GM12878 (cell line): ENCODE measurements around the gene RBX1. TPM values are rescaled to one million over a fixed set of nuclear protein-coding genes. Genes with fewer than 3 reads are reported as not detected.

Experiments used
- ATAC-seq: fragments of 200-7000 bp; cut with Tn5 transposase; 3 replicates; pipeline ENCODE4 v1.9.1; 2020; ENCODE audit warnings: mild to moderate bottlenecking, moderate library complexity
- BruUV-seq: library from RNA; stranded (reverse); fragments of 400-500 nt; replicated peaks from 2 replicates; lab custom pipeline; 2021; lab: Mats Ljungman, UMichigan
- CTCF ChIA-PET: fragments of 300-600 bp; sonication (Branson Sonifier 250); formaldehyde crosslinking; extraction: SDS; loops from one replicate; lab custom pipeline; 2021; ENCODE audit warnings: inconsistent platforms; lab: Yijun Ruan, JAX
- POLR2A ChIA-PET: fragments of 350-600 bp; formaldehyde crosslinking; extraction: SDS; loops from one replicate; lab custom pipeline; 2021; ENCODE audit warnings: inconsistent platforms; lab: Charles Lee
- RAD21 ChIA-PET: fragments of 300-600 bp; sonication (Branson Sonifier 250); formaldehyde crosslinking; loops from one replicate; lab custom pipeline; 2023; ENCODE audit warnings: antibody characterized with exemption; ENCODE audit not compliant: unreplicated experiment; lab: Charles Lee
- SMC1A ChIA-PET: fragments of 300-600 bp; sonication (Branson Sonifier 250); formaldehyde crosslinking; loops from one replicate; lab custom pipeline; 2023; ENCODE audit not compliant: unreplicated experiment, uncharacterized antibody; lab: Charles Lee
- DNase-seq: peaks from one replicate; pipeline ENCODE4 v3.0.0-alpha.2; 2011; ENCODE audit warnings: low read depth, low spot score
- FAIRE-seq: peaks from 3 replicates; lab custom pipeline; 2011; peaks lifted over from hg19 to GRCh38; lab: Jason Lieb, UNC
- H2AFZ ChIP-seq: 2 replicates; pipeline ENCODE4 v1.6.0; 2011; ENCODE audit warnings: low read depth, low read length, control low read depth; ENCODE audit not compliant: control insufficient read depth
- H3K27ac ChIP-seq: 2 replicates; pipeline ENCODE4 v1.5.1; 2011; ENCODE audit warnings: control low read depth; ENCODE audit not compliant: control insufficient read depth, insufficient read depth
- H3K27me3 ChIP-seq, 2 experiments: replicated peaks in 1 of 2; 2 replicates each; pipeline versions ENCODE4 v1.6.0 to v1.6.1; 2011; ENCODE audit warnings: low read length in 1 of 2; ENCODE audit not compliant: control insufficient read depth in 2 of 2, insufficient read depth in 2 of 2
- H3K36me3 ChIP-seq, 2 experiments: 2 replicates each; pipeline ENCODE4 v1.5.1; 2011; ENCODE audit warnings: low read length in 1 of 2; ENCODE audit not compliant: control insufficient read depth in 2 of 2, insufficient read depth in 2 of 2
- H3K4me1 ChIP-seq: 2 replicates; pipeline ENCODE4 v1.6.1; 2011; ENCODE audit warnings: mild to moderate bottlenecking, low read length, moderate library complexity, mixed read lengths; ENCODE audit not compliant: control insufficient read depth, insufficient read depth
- H3K4me2 ChIP-seq: 2 replicates; pipeline ENCODE4 v1.6.0; 2011; ENCODE audit warnings: control low read depth; ENCODE audit not compliant: control insufficient read depth, insufficient read depth
- H3K4me3 ChIP-seq: fragments of 200-600 bp; sonication (generic); 2 replicates; pipeline ENCODE4 v1.5.1; 2016
- H3K79me2 ChIP-seq: 2 replicates; pipeline ENCODE4 v1.6.0; 2011; ENCODE audit warnings: low read length; ENCODE audit not compliant: control insufficient read depth, insufficient read depth
- H3K9ac ChIP-seq: 2 replicates; pipeline ENCODE4 v1.8.0; 2011; ENCODE audit warnings: low read length, control low read depth, mixed read lengths; ENCODE audit not compliant: control insufficient read depth, insufficient read depth
- H3K9me3 ChIP-seq: replicated peaks from 3 replicates; pipeline ENCODE4 v1.5.1; 2011; ENCODE audit warnings: mild to moderate bottlenecking, low read length; ENCODE audit not compliant: control insufficient read depth, insufficient read depth
- H4K20me1 ChIP-seq: 2 replicates; pipeline ENCODE4 v1.6.0; 2011; ENCODE audit not compliant: control insufficient read depth, insufficient read depth
- CREM ChIP-seq: IDR thresholded peaks from 2 replicates; pipeline ENCODE4 v1.6.1; 2014; ENCODE audit warnings: antibody characterized with exemption, low read depth
- EED ChIP-seq: sonication (generic); IDR thresholded peaks from 2 replicates; pipeline ENCODE4 v1.6.1; 2016; ENCODE audit warnings: antibody characterized with exemption, low read depth
- ESRRA ChIP-seq: IDR thresholded peaks from 2 replicates; pipeline ENCODE4 v1.6.1; 2012; ENCODE audit warnings: mild to moderate bottlenecking, low read length, improper control_type of control experiment
- GABPA ChIP-seq: IDR thresholded peaks from 2 replicates; pipeline ENCODE4 v1.6.1; 2014; ENCODE audit warnings: antibody characterized with exemption, low read depth, mild to moderate bottlenecking, inconsistent platforms
- HSF1 ChIP-seq: fragments of 150-350 bp; IDR thresholded peaks from 2 replicates; pipeline ENCODE4 v1.6.1; 2014; ENCODE audit warnings: mild to moderate bottlenecking, low read depth, low read length
- IKZF2 ChIP-seq, 2 experiments: fragments of 450-650 bp; IDR thresholded peaks; 2 replicates each; pipeline ENCODE4 v1.6.1; 2017; ENCODE audit warnings: mild to moderate bottlenecking in 2 of 2, moderate library complexity in 2 of 2
- RELA ChIP-seq: fragments of 450-650 bp; IDR thresholded peaks from 2 replicates; pipeline ENCODE4 v1.8.0; 2014; ENCODE audit warnings: borderline replicate concordance; ENCODE audit not compliant: partially characterized antibody
- TCF3 ChIP-seq: IDR thresholded peaks from 2 replicates; pipeline ENCODE4 v1.6.1; 2012; ENCODE audit warnings: low read depth, mild to moderate bottlenecking, low read length, borderline replicate concordance; ENCODE audit not compliant: insufficient read depth
- TCF7 ChIP-seq: IDR thresholded peaks from 2 replicates; pipeline ENCODE4 v1.6.1; 2014; ENCODE audit warnings: antibody characterized with exemption, borderline replicate concordance
- ZBTB11 ChIP-seq: fragments of 450-650 bp; formaldehyde crosslinking; IDR thresholded peaks from 2 replicates; pipeline ENCODE4 v1.5.0; 2022; ENCODE audit warnings: mild to moderate bottlenecking, missing genetic modification characterization
- ZNF207 ChIP-seq: fragments of 450-650 bp; IDR thresholded peaks from 2 replicates; pipeline ENCODE4 v1.6.1; 2014; ENCODE audit warnings: antibody characterized with exemption, mild to moderate bottlenecking, borderline replicate concordance
- WGBS: methylation state at CpG from one replicate; pipeline ENCODE4 v1.1.6; 2016; ENCODE audit warnings: low lambda C conversion rate; ENCODE audit not compliant: insufficient replicate concordance, insufficient coverage; ENCODE audit errors: missing lambda C conversion rate; 5-methylcytosine and 5-hydroxymethylcytosine counted together
- in situ Hi-C: fragments of 300-500 bp; cut with MboI; formaldehyde crosslinking; loops from 9 replicates; pipeline ENCODE4 v1.14.3; 2018; ENCODE audit warnings: mixed read lengths
- intact Hi-C: fragments of 100-400 bp; cut with micrococcal nuclease; formaldehyde crosslinking; loops from one replicate; pipeline ENCODE4 v1.14.2; 2022; ENCODE audit not compliant: unreplicated experiment
- polyA plus RNA-seq, 11 experiments: library from polyadenylated mRNA; depleted of rRNA in 4 of 11; unstranded in 6 of 11; stranded (reverse) in 5 of 11; fragments of >200 nt; fragmentation: Nextera tagmentation in 4 of 11; fragmentation: Illumina TruSeq in 1 of 11; extraction: Ambion mirVana in 4 of 11; extraction: Trizol in 1 of 11; gene quantifications; 1 replicate in 1 of 11; 2 replicates in 10 of 11; pipeline versions ENCODE4 v1.2.1 to v1.2.3, GENCODE V29; 2011 to 2016; ENCODE audit warnings: inconsistent platforms in 2 of 11, missing spikeins in 2 of 11, low read depth in 1 of 11
- total RNA-seq, 4 experiments: library from RNA; depleted of rRNA in 3 of 4; stranded (reverse); fragments of >200 nt in 3 of 4; fragmentation: Illumina TruSeq in 1 of 4; extraction: Trizol in 1 of 4; gene quantifications; 2 replicates each; pipeline versions ENCODE4 v1.2.1 to v1.2.3, GENCODE V29; 2013 to 2021

RBX1 gene
- total and polyA plus RNA-seq, 10 of the 15 experiments (the other 5 are each of a cell fraction or from before 2014, with no cell fraction given) = 71.2 to 468 (median 184) TPM

GRCh38 chr22:41003976-41004375 is 52.8 kb downstream of the RBX1 start:
- no TSS peak for BruUV-seq
- H3K27me3 ChIP-seq = no peaks in the 10 kb centered on the region
- no peaks in the 10 kb centered on the region for H4K20me1 ChIP-seq
- no peak overlapping the region for H3K27ac ChIP-seq
- CTCF ChIA-PET = no interaction called here
- TF ChIP-seq ZNF207 = no peak
- TF ChIP-seq HSF1 = no peak
- WGBS = 65% methylated on average over 5 of the region's 5 CpGs
- in situ Hi-C loops = no loop called here
- no peak for FAIRE-seq
- H3K4me3 ChIP-seq = no peak overlapping the region
- RAD21 ChIA-PET = no interaction called here
- no peaks in the 10 kb centered on the region for H3K4me1 ChIP-seq
- intact Hi-C loops = no loop called here
- H3K4me2 ChIP-seq = no peak overlapping the region
- no peaks in the 10 kb centered on the region for H3K9me3 ChIP-seq
- no peaks in the 10 kb centered on the region for H3K79me2 ChIP-seq
- H3K9ac ChIP-seq = no peak overlapping the region
- DNase-seq = no peak
- no peak overlapping the region for H2AFZ ChIP-seq
- POLR2A ChIA-PET = interaction anchor here (0.6 to 0.9 kb wide), 2 partner anchors 34 to 419 kb away, joined by 3 read pairs; no protein-coding TSS in a partner anchor
- no peak for ATAC-seq
- SMC1A ChIA-PET = interaction anchor here (1.2 to 2.0 kb wide), 2 partner anchors 15 to 81 kb away, joined by 3 to 4 read pairs; no protein-coding TSS in a partner anchor
- no peaks in the 10 kb centered on the region for H3K36me3 ChIP-seq

GRCh38 chr22:41009222-41009948 is 58.2 kb downstream of the RBX1 start:
- TF ChIP-seq ESRRA (no peak), TCF7 (no peak), RELA (no peak), GABPA (no peak), IKZF2 (IDR thresholded peaks at IDR 0.05) (no peak), TCF3 (no peak), ZBTB11 (CRISPR knock-in tag) (no peak), CREM (no peak), EED (no peak)
- TF ChIP-seq, all 136 proteins: peak for 0
- no peak; the same call in 2 of the 3 replicates for ATAC-seq
- Histone ChIP-seq H4K20me1 (no peaks in the 10 kb centered on the region), H3K4me1 (no peaks in the 10 kb centered on the region), H3K4me2 (no peak overlapping the region), H3K27ac (no peak overlapping the region), H3K79me2 (no peaks in the 10 kb centered on the region), H3K9me3 (no peaks in the 10 kb centered on the region), H3K27me3 (no peaks in the 10 kb centered on the region), H2AFZ (no peak overlapping the region), H3K9ac (no peak overlapping the region), H3K4me3 (no peak overlapping the region), H3K36me3 (no peaks in the 10 kb centered on the region)
- no TSS peak for BruUV-seq
- intact Hi-C loops = no loop called here
- CTCF ChIA-PET = no interaction called here
- POLR2A ChIA-PET = interaction anchor here (0.6 kb wide), 1 partner anchor 482 kb away, joined by 4 read pairs; no protein-coding TSS in a partner anchor
- DNase-seq = no peak
- WGBS = 10% methylated on average over 5 of the region's 5 CpGs
- RAD21 ChIA-PET = interaction anchor here (1.3 kb wide), 1 partner anchor 86 kb away, joined by 3 read pairs; no protein-coding TSS in a partner anchor
- SMC1A ChIA-PET = interaction anchor here (0.6 kb wide), 1 partner anchor 230 kb away, joined by 3 read pairs; no protein-coding TSS in a partner anchor
- in situ Hi-C loops = no loop called here
- no peak for FAIRE-seq
